Upper lobe of right lung (tissue), 1 donor: ENCODE data around the gene UST. TPM values are rescaled to one million over a fixed set of nuclear protein-coding genes. Genes with fewer than 3 reads are reported as not detected.
A peak's percentile ranks its signal among the peaks of the same experiment; 100 is the strongest.

Source experiments
- ATAC-seq: fragments of 200-7000 bp; cut with Tn5 transposase; one replicate; pipeline ENCODE4 v1.9.1; 2020; ENCODE audit warnings: mild to moderate bottlenecking, moderate library complexity
- DNase-seq: peaks from one replicate; pipeline ENCODE4 v3.0.0-alpha.2; 2020
- H3K27ac ChIP-seq: fragments of 200-600 bp; one replicate; pipeline ENCODE4 v1.8.0; 2022
- H3K27me3 ChIP-seq: fragments of 200-600 bp; one replicate; pipeline ENCODE4 v1.8.0; 2022; ENCODE audit warnings: mild to moderate bottlenecking
- H3K36me3 ChIP-seq: fragments of 200-600 bp; one replicate; pipeline ENCODE4 v1.8.0; 2022
- H3K4me1 ChIP-seq: fragments of 200-600 bp; one replicate; pipeline ENCODE4 v1.8.0; 2022
- H3K4me3 ChIP-seq: fragments of 200-600 bp; one replicate; pipeline ENCODE4 v1.8.0; 2022; ENCODE audit warnings: mild to moderate bottlenecking
- H3K9me3 ChIP-seq: fragments of 200-600 bp; one replicate; pipeline ENCODE4 v1.8.0; 2022
- intact Hi-C: fragments of 100-400 bp; cut with DNase I; formaldehyde crosslinking; loops from one replicate; pipeline ENCODE4 v1.11.0; 2022
- total RNA-seq: library from RNA; stranded (reverse); fragmentation: NEBNext Ultra II Directional; extraction: Animal tissue kit (Norgen Biotek cat#: 25700); gene quantifications from one replicate; pipeline ENCODE4 v1.2.1, GENCODE V29; 2021
- TF ChIP-seq, protein P1 (sequence below): fragments of 200-600 bp; IDR thresholded peaks from one replicate; pipeline ENCODE4 v1.8.0; 2022; ENCODE audit warnings: antibody characterized with exemption
- donor health status: DM: no; HTN: yes; CAD: no; lungs with severe emphysema.

Gene UST
- total RNA-seq, 1 donor from 2014 or later, result 11.8 TPM

DNA sequence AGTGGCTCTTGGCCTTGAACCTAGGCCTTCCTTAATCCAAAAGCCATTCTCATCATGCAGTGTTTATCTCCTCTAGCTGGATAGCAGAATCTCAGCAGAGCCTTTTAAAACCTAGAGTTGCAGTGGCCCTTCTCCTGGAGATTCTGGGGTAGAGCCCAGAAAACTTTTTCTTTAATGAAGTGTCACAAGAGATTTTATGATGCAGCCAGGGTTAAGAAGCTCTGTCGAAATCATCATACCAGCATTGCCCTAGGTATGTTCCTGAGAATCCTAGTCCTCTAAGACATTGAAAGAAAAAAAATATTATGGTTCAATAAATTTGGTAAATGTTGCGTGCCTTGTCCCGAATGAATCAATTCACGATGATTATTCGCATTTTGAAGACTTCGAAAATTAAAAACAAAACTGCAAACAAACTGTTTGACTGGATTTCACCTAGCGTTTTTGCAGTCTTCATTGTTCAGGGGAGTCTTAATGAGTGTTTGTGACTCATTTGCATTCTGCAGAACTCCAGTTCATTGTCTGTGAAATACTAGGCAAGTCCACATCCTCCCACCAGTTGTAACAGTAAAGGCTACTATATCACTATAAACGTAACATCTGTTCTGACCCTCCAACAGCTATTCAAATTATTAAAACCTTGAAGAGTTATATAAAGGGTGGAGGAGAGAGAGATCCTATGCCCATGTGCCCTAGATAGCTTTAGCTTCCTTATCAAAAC is 198.6 kb downstream of the UST start:
- Histone ChIP-seq H3K4me3 (no peak overlapping the region), H3K27ac (no peak overlapping the region), H3K27me3 (no peaks in the 10 kb centered on the region), H3K36me3 (no peaks in the 10 kb centered on the region), H3K9me3 (no peaks in the 10 kb centered on the region), H3K4me1 (no peaks in the 10 kb centered on the region)
- DNase-seq (no peak), ATAC-seq (no peak)
- TF ChIP-seq, protein P1, sequence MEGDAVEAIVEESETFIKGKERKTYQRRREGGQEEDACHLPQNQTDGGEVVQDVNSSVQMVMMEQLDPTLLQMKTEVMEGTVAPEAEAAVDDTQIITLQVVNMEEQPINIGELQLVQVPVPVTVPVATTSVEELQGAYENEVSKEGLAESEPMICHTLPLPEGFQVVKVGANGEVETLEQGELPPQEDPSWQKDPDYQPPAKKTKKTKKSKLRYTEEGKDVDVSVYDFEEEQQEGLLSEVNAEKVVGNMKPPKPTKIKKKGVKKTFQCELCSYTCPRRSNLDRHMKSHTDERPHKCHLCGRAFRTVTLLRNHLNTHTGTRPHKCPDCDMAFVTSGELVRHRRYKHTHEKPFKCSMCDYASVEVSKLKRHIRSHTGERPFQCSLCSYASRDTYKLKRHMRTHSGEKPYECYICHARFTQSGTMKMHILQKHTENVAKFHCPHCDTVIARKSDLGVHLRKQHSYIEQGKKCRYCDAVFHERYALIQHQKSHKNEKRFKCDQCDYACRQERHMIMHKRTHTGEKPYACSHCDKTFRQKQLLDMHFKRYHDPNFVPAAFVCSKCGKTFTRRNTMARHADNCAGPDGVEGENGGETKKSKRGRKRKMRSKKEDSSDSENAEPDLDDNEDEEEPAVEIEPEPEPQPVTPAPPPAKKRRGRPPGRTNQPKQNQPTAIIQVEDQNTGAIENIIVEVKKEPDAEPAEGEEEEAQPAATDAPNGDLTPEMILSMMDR, result no peak
- intact Hi-C loops, result loop anchor here (10.0 kb wide), 1 partner anchor 201 kb away; the partner anchor contains the start of gene UST

DNA sequence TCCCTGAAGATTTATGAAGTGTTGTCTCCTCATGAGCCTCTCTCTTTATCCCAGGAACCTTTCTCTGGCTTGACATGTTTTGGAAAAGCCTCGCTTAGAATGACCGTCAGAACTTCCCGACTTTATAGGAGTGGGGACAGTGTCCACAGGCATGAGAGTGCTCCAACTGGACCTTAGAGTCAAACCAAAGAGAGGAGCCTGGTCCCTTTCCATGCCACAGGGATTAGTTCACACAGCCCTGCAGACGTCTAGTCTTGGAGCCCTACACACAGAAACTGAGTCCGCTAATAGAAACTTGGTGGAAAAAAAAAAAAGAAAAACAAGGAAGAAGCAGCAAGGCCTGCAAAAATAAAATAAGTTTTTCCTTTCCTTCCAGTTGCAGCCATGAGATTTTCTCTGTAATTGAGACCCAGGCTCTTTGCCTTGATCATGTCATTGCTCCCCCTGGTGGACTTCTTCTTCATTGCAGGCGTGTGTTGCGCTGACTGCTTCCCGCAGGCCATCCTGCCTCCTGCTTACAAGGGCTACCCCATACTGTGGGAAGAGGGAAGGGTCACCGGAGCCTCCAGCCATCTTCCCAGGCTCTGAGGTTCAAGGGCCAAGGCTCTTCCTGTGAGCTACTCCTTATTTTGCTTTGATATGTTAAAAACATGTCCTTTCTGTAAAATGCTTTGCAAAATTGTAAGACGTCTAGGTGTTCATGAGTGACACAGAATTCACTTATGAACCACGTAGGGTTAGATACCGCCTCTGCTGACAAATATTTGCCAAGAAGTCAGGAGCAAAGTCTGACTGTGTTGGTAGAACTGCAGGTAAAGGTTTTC is 201.0 kb downstream of the UST start:
- Histone ChIP-seq H3K27ac (no peak overlapping the region), H3K4me3 (no peak overlapping the region), H3K9me3 (no peaks in the 10 kb centered on the region), H3K27me3 (no peaks in the 10 kb centered on the region), H3K4me1 (no peaks in the 10 kb centered on the region), H3K36me3 (no peaks in the 10 kb centered on the region)
- ATAC-seq (peak; percentile 98), DNase-seq (peak; percentile 78)
- intact Hi-C loops, result loop anchor here (10.0 kb wide), 1 partner anchor 203 kb away; the partner anchor contains the start of gene UST
- TF ChIP-seq, protein P1, result peak; percentile 94

DNA sequence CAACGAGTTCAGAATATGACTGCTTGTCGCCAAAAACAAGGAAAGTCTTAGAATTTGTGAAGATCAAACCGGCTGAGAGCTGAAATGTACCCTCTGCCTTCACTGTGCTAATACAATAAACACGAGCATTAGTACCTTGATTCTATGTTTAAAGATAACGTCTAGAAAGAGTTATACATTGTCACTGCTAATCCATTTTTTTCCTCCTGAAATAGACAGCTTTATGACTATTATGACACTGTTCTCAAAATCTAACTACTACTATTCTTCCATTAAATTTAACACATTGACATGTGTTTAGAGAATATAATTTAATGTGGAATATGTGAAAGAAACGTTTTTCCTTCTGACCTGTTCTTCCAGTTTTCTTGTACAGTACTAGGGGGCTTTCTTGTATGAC is 204.8 kb downstream of the UST start:
- no peaks in the 10 kb centered on the region for H3K4me1 ChIP-seq
- H3K36me3 ChIP-seq, result no peaks in the 10 kb centered on the region
- H3K9me3 ChIP-seq, result no peaks in the 10 kb centered on the region
- intact Hi-C loops, result no loop called here
- H3K27me3 ChIP-seq, result no peaks in the 10 kb centered on the region
- DNase-seq, result no peak
- no peak overlapping the region for H3K27ac ChIP-seq
- no peak overlapping the region for H3K4me3 ChIP-seq
- TF ChIP-seq, protein P1, result no peak
- no peak for ATAC-seq

DNA sequence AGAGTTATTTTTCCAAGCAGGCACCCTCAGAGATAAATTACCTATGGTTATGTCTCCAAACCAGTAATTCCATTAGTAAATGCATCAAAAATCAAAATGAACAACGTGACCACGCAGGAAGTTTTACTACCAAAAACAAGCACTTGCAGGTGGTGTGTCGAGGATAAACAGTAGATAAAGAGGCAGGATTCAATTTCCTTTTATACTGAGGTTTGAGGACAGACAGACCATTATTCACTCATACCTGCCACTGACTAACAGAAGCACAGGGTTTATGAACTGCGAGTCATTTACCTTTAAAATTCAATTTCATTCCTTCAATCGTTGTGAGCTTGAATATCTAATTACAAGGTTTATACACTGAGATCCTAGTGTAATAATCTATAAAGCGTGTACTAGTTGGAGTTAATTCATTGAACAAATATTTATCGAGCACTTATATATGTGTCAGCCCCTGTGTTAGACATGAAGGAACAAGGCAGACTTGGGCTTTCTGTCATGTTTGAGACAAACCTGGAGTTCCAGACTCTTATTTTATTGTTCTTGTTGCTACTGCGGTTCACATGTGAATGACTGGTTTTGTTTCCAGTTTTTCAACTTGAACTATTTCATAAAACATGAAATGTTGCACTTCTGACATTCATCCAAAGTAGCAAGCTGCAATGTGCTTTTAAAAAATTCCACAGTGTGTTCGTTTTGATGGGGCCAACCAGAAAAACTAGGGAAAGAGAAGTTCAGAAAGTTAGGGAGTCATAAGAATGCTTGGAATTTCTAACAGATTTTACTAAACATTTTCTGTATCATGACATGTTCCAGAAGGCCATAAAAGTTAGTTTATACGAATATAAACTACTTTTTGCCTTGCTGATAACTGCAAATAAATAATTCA is 205.6 kb downstream of the UST start:
- H3K4me1 ChIP-seq, result no peaks in the 10 kb centered on the region
- no peak for DNase-seq
- intact Hi-C loops, result no loop called here
- H3K27me3 ChIP-seq, result no peaks in the 10 kb centered on the region
- H3K4me3 ChIP-seq, result no peak overlapping the region
- H3K36me3 ChIP-seq, result no peaks in the 10 kb centered on the region
- no peak overlapping the region for H3K27ac ChIP-seq
- H3K9me3 ChIP-seq, result no peaks in the 10 kb centered on the region
- TF ChIP-seq, protein P1, result no peak
- ATAC-seq, result no peak

DNA sequence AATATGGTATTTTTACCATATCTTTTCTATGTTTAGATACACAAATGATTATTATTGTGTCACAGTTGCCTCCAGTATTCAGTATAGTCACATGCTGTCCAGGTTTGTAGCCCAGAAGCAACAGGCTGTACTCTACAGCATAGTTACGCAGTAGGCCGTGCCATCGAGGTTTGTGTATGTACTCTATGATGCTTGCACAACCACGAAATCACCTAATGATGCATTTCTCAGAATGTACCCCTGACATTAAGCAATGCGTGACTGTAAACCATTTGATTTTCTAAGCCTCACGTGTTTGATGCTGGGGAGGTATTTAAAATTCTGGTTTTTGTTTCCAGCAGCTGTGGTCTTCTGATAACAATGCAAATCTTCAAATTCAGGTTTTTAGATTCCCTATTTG is 207.6 kb downstream of the UST start:
- DNase-seq (no peak), ATAC-seq (no peak)
- Histone ChIP-seq H3K27me3 (no peaks in the 10 kb centered on the region), H3K9me3 (no peaks in the 10 kb centered on the region), H3K27ac (no peak overlapping the region), H3K4me3 (no peak overlapping the region), H3K4me1 (no peaks in the 10 kb centered on the region), H3K36me3 (no peaks in the 10 kb centered on the region)
- intact Hi-C loops, result no loop called here
- TF ChIP-seq, protein P1, result no peak
